Suprapubic skin (tissue), 4 donors: ENCODE data around the gene BCLAF3. TPM values are rescaled to one million over a fixed set of nuclear protein-coding genes. Genes with fewer than 3 reads are reported as not detected.
A peak's percentile ranks its signal among the peaks of the same experiment; 100 is the strongest.

ENCODE experiments used
- DNase-seq, 2 donors: peaks; one replicate each; pipeline ENCODE4 v3.0.0-alpha.2; 2019; ENCODE audit warnings: low spot score in 2 of 2
- H3K27ac ChIP-seq: fragments of 200-600 bp; sonication (generic); one replicate; pipeline ENCODE4 v1.5.1; 2019
- H3K27me3 ChIP-seq: fragments of 200-600 bp; sonication (generic); one replicate; pipeline ENCODE4 v1.5.1; 2019
- H3K36me3 ChIP-seq: fragments of 200-600 bp; sonication (generic); one replicate; pipeline ENCODE4 v1.5.1; 2019
- H3K4me1 ChIP-seq: fragments of 200-600 bp; sonication (generic); one replicate; pipeline ENCODE4 v1.5.1; 2019
- H3K4me3 ChIP-seq: fragments of 200-600 bp; sonication (generic); one replicate; pipeline ENCODE4 v1.5.1; 2019; ENCODE audit warnings: mild to moderate bottlenecking
- H3K9me3 ChIP-seq: fragments of 200-600 bp; sonication (generic); one replicate; pipeline ENCODE4 v1.5.1; 2019
- EP300 ChIP-seq: sonication (generic); formaldehyde crosslinking; IDR thresholded peaks from one replicate; pipeline ENCODE4 v1.6.1; 2017; ENCODE audit warnings: antibody characterized with exemption
- POLR2A ChIP-seq, 2 donors: fragments of 450-650 bp; IDR thresholded peaks; one replicate each; pipeline ENCODE4 v1.6.1; 2017; ENCODE audit warnings: antibody characterized with exemption in 2 of 2, mild to moderate bottlenecking in 2 of 2, moderate library complexity in 2 of 2
- POLR2AphosphoS5 ChIP-seq, 3 donors: sonication (generic); formaldehyde crosslinking; IDR thresholded peaks; one replicate each; pipeline ENCODE4 v1.6.1; 2017; ENCODE audit warnings: antibody characterized with exemption in 3 of 3
- WGBS: methylation state at CpG from one replicate; pipeline ENCODE4 v1.1.5; 2018; 5-methylcytosine and 5-hydroxymethylcytosine counted together
- total RNA-seq, 4 donors: library from RNA; depleted of rRNA; stranded (reverse); fragments of >200 nt; gene quantifications; one replicate each; pipeline ENCODE4 v1.1.0, GENCODE V29; 2016
- TF ChIP-seq, protein P1 (sequence below), 2 donors: fragments of 200-600 bp in 1 of 2; fragments of 450-650 bp in 1 of 2; sonication (generic) in 1 of 2; IDR thresholded peaks; one replicate each; pipeline ENCODE4 v1.5.1; 2016 to 2019; ENCODE audit warnings: antibody characterized with exemption in 2 of 2, mild to moderate bottlenecking in 1 of 2, moderate library complexity in 1 of 2

BCLAF3 gene
- total RNA-seq: 10 to 100 TPM in 1 of 4 donors, 1 to 10 TPM in 3; 6.0 to 16.3 (median 7.4) TPM

GRCh38 chrX:19990556-19991349 lies at the start of gene BCLAF3:
BCLAF3 (minus strand) TSS chrX:19991061; CDS start chrX:19970264, 20,797 bp downstream.
- Histone ChIP-seq H3K27me3 (no peaks in the 10 kb centered on the region), H3K4me3 (peak within 1 kb of the TSS; percentile 74), H3K4me1 (no peaks in the 10 kb centered on the region), H3K9me3 (no peaks in the 10 kb centered on the region), H3K36me3 (no peaks in the 10 kb centered on the region), H3K27ac (peak within 1 kb of the TSS; percentile 69)
- DNase-seq: peak; percentile 85 to 89
- WGBS: 41% methylated on average over 10 of the region's 103 CpGs
- TF ChIP-seq, protein P1, sequence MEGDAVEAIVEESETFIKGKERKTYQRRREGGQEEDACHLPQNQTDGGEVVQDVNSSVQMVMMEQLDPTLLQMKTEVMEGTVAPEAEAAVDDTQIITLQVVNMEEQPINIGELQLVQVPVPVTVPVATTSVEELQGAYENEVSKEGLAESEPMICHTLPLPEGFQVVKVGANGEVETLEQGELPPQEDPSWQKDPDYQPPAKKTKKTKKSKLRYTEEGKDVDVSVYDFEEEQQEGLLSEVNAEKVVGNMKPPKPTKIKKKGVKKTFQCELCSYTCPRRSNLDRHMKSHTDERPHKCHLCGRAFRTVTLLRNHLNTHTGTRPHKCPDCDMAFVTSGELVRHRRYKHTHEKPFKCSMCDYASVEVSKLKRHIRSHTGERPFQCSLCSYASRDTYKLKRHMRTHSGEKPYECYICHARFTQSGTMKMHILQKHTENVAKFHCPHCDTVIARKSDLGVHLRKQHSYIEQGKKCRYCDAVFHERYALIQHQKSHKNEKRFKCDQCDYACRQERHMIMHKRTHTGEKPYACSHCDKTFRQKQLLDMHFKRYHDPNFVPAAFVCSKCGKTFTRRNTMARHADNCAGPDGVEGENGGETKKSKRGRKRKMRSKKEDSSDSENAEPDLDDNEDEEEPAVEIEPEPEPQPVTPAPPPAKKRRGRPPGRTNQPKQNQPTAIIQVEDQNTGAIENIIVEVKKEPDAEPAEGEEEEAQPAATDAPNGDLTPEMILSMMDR (IDR thresholded peaks at IDR 0.05): peak; percentile 67 to 82
- no peak for TF ChIP-seq POLR2A (IDR thresholded peaks at IDR 0.05)

GRCh38 chrX:20038966-20039365 lies 48.1 kb upstream of the BCLAF3 start:
- no peak overlapping the region for H3K27ac ChIP-seq
- TF ChIP-seq EP300 (no peak), POLR2AphosphoS5 (IDR thresholded peaks at IDR 0.05) (no peak), POLR2A (IDR thresholded peaks at IDR 0.05) (no peak)
- TF ChIP-seq, protein P1 (IDR thresholded peaks at IDR 0.05): no peak
- WGBS: 74% methylated on average over 3 of the region's 3 CpGs

GRCh38 chrX:20037186-20037585 lies 46.3 kb upstream of the BCLAF3 start:
- no peak for TF ChIP-seq EP300
- no peak for TF ChIP-seq POLR2A (IDR thresholded peaks at IDR 0.05)
- TF ChIP-seq, protein P1 (IDR thresholded peaks at IDR 0.05): no peak
- no peak for TF ChIP-seq POLR2AphosphoS5 (IDR thresholded peaks at IDR 0.05)

More at GRCh38 chrX:20038966-20039365, 48.1 kb upstream of the BCLAF3 start:
- H3K36me3 ChIP-seq: no peaks in the 10 kb centered on the region
- H3K4me3 ChIP-seq: no peak overlapping the region
- H3K27me3 ChIP-seq: no peaks in the 10 kb centered on the region
- no peak for DNase-seq
- no peaks in the 10 kb centered on the region for H3K9me3 ChIP-seq
- no peaks in the 10 kb centered on the region for H3K4me1 ChIP-seq

GRCh38 chrX:20032201-20032600 lies 41.3 kb upstream of the BCLAF3 start:
- H3K9me3 ChIP-seq: no peaks in the 10 kb centered on the region
- no peak overlapping the region for H3K27ac ChIP-seq
- WGBS: 70% methylated on average over 2 of the region's 2 CpGs
- H3K27me3 ChIP-seq: no peaks in the 10 kb centered on the region
- no peaks in the 10 kb centered on the region for H3K36me3 ChIP-seq
- TF ChIP-seq POLR2A (IDR thresholded peaks at IDR 0.05) (no peak), EP300 (no peak), POLR2AphosphoS5 (IDR thresholded peaks at IDR 0.05) (no peak)
- TF ChIP-seq, protein P1 (IDR thresholded peaks at IDR 0.05): no peak
- no peak overlapping the region for H3K4me3 ChIP-seq
- no peaks in the 10 kb centered on the region for H3K4me1 ChIP-seq
- DNase-seq: no peak

More at GRCh38 chrX:20037186-20037585, 46.3 kb upstream of the BCLAF3 start:
- Histone ChIP-seq H3K9me3 (no peaks in the 10 kb centered on the region), H3K27me3 (no peaks in the 10 kb centered on the region), H3K36me3 (no peaks in the 10 kb centered on the region), H3K27ac (no peak overlapping the region), H3K4me1 (no peaks in the 10 kb centered on the region), H3K4me3 (no peak overlapping the region)
- no peak for DNase-seq
- 93% methylated on average over 3 of the region's 6 CpGs for WGBS

GRCh38 chrX:20029728-20030127 lies 38.9 kb upstream of the BCLAF3 start:
- 52% methylated on average over 2 of the region's 2 CpGs for WGBS
- no peaks in the 10 kb centered on the region for H3K36me3 ChIP-seq
- H3K27ac ChIP-seq: no peak overlapping the region
- TF ChIP-seq POLR2A (IDR thresholded peaks at IDR 0.05): no peak
- no peak for TF ChIP-seq EP300
- TF ChIP-seq POLR2AphosphoS5 (IDR thresholded peaks at IDR 0.05): no peak
- TF ChIP-seq, protein P1 (IDR thresholded peaks at IDR 0.05): no peak
- H3K4me3 ChIP-seq: no peak overlapping the region
- no peaks in the 10 kb centered on the region for H3K4me1 ChIP-seq
- no peaks in the 10 kb centered on the region for H3K27me3 ChIP-seq
- DNase-seq: no peak
- H3K9me3 ChIP-seq: no peaks in the 10 kb centered on the region
